DND-41 (cell line): Measurements from ENCODE around the gene MAST4.
A peak's percentile ranks its signal among the peaks of the same experiment; 100 is the strongest.

Experiments used
- ATAC-seq: fragments of 200-7000 bp; cut with Tn5 transposase; 3 replicates; pipeline ENCODE4 v1.9.1; 2021; ENCODE audit warnings: low read depth; ENCODE audit not compliant: insufficient read depth
- DNase-seq: peaks from one replicate; pipeline ENCODE4 v3.0.0-alpha.2; 2020
- H2AFZ ChIP-seq: 2 replicates; pipeline ENCODE4 v1.6.0; 2012; ENCODE audit warnings: low read depth, low read length
- H3K27ac ChIP-seq: 2 replicates; pipeline ENCODE4 v1.5.1; 2012; ENCODE audit warnings: low read length, inconsistent platforms
- H3K27me3 ChIP-seq: fragments of 200-600 bp; sonication (generic); 2 replicates; pipeline ENCODE4 v1.6.0; 2012; ENCODE audit warnings: low read length, mild to moderate bottlenecking, inconsistent platforms; ENCODE audit not compliant: insufficient read depth, poor library complexity
- H3K36me3 ChIP-seq: 2 replicates; pipeline ENCODE4 v1.5.1; 2012; ENCODE audit warnings: low read length, inconsistent platforms; ENCODE audit not compliant: insufficient read depth
- H3K4me1 ChIP-seq: 2 replicates; pipeline ENCODE4 v1.5.1; 2012; ENCODE audit warnings: mild to moderate bottlenecking, low read length; ENCODE audit not compliant: insufficient read depth
- H3K4me2 ChIP-seq: 2 replicates; pipeline ENCODE4 v1.6.0; 2012; ENCODE audit warnings: mild to moderate bottlenecking, moderate library complexity, low read length, inconsistent platforms; ENCODE audit not compliant: insufficient read depth
- H3K4me3 ChIP-seq, 2 experiments: fragments of 200-600 bp in 1 of 2; shearing (Covaris generic) in 1 of 2; 2 replicates each; pipeline ENCODE4 v1.5.1; 2012 to 2016; ENCODE audit warnings: inconsistent platforms in 2 of 2, low read length in 2 of 2, mild to moderate bottlenecking in 2 of 2, low read depth in 1 of 2, moderate library complexity in 1 of 2
- H3K79me2 ChIP-seq: 2 replicates; pipeline ENCODE4 v1.6.0; 2012; ENCODE audit warnings: low read length, inconsistent platforms; ENCODE audit not compliant: insufficient read depth
- H3K9ac ChIP-seq: 2 replicates; pipeline ENCODE4 v1.6.0; 2012; ENCODE audit warnings: low read depth, mild to moderate bottlenecking, inconsistent platforms, low read length, moderate library complexity
- H3K9me3 ChIP-seq: 2 replicates; pipeline ENCODE4 v1.5.1; 2012; ENCODE audit warnings: low read length, moderate library complexity, mild to moderate bottlenecking, inconsistent platforms; ENCODE audit not compliant: insufficient read depth, severe bottlenecking
- H4K20me1 ChIP-seq: 2 replicates; pipeline ENCODE4 v1.6.0; 2012; ENCODE audit warnings: low read length; ENCODE audit not compliant: insufficient read depth
- CTCF ChIP-seq: IDR thresholded peaks from 2 replicates; pipeline ENCODE4 v1.5.1; 2012; ENCODE audit warnings: borderline replicate concordance, low read length, moderate library complexity, mild to moderate bottlenecking; ENCODE audit not compliant: poor library complexity, severe bottlenecking; ENCODE audit errors: extremely low read depth
- EZH2 ChIP-seq: IDR thresholded peaks from 3 replicates; pipeline ENCODE4 v1.6.1; 2012; ENCODE audit warnings: borderline replicate concordance, low read depth, mild to moderate bottlenecking, moderate library complexity, low read length, inconsistent platforms; ENCODE audit not compliant: severe bottlenecking

Gene MAST4

GRCh38 chr5:66661149-66661548, 65.0 kb downstream of the MAST4 start:
- no peak for TF ChIP-seq CTCF
- TF ChIP-seq EZH2, result no peak
- Histone ChIP-seq H3K27me3 (no peaks in the 10 kb centered on the region), H3K79me2 (peaks cover 1% of the 10 kb centered on the region; the same call in 1 of the 2 replicates), H3K36me3 (no peaks in the 10 kb centered on the region), H3K4me2 (no peak overlapping the region), H3K4me1 (no peaks in the 10 kb centered on the region), H4K20me1 (no peaks in the 10 kb centered on the region), H3K9me3 (no peaks in the 10 kb centered on the region), H3K4me3 (no peak overlapping the region), H3K27ac (no peak overlapping the region), H2AFZ (no peak overlapping the region), H3K9ac (no peak overlapping the region)
- DNase-seq, result no peak
- no peak for ATAC-seq

DNA sequence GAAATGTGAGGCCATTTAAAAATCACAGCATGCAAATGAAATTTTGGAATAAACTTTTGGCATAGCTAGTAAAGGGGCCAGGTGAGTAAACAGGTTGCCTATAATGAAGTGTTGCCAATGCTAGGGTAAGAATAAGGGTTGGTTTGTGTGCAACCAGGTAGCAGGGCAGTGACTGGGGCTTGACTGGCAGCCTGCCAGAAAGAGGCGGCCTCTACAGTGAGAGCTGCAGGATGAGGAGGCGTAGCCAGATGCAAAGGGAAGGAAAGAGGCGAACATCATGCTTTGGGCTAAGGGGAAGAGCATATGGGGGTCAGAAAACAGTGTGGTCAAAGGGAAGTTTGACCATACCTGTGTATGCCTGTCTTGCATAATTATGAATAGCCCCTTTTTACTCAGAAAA, 70.6 kb downstream of the MAST4 start:
- Histone ChIP-seq H4K20me1 (no peaks in the 10 kb centered on the region), H3K27ac (no peak overlapping the region), H3K36me3 (no peaks in the 10 kb centered on the region), H3K27me3 (no peaks in the 10 kb centered on the region), H3K79me2 (peaks cover 8% of the 10 kb centered on the region; the same call in 1 of the 2 replicates), H3K4me2 (no peak overlapping the region), H3K9me3 (no peaks in the 10 kb centered on the region), H3K4me3 (no peak overlapping the region), H3K4me1 (no peaks in the 10 kb centered on the region), H3K9ac (no peak overlapping the region), H2AFZ (no peak overlapping the region)
- DNase-seq, result peak; percentile 35
- TF ChIP-seq CTCF (no peak), EZH2 (no peak)
- ATAC-seq, result peak; percentile 58; the same call in 2 of the 3 replicates

GRCh38 chr5:66669086-66669861, 73.1 kb downstream of the MAST4 start:
- H3K27me3 ChIP-seq, result no peaks in the 10 kb centered on the region
- TF ChIP-seq CTCF (no peak), EZH2 (no peak)
- ATAC-seq, result no peak

More at GRCh38 chr5:66669086-66669861, 73.1 kb downstream of the MAST4 start:
- H3K36me3 ChIP-seq, result no peaks in the 10 kb centered on the region
- H3K79me2 ChIP-seq, result 0 out of 2 replicates have a peak, but pooled peaks cover 8% of the 10 kb centered on the region
- H2AFZ ChIP-seq, result no peak overlapping the region
- H3K4me3 ChIP-seq, result no peak overlapping the region
- no peaks in the 10 kb centered on the region for H3K4me1 ChIP-seq
- no peak overlapping the region for H3K9ac ChIP-seq
- no peak overlapping the region for H3K27ac ChIP-seq
- no peak overlapping the region for H3K4me2 ChIP-seq
- no peaks in the 10 kb centered on the region for H3K9me3 ChIP-seq
- no peak for DNase-seq
- H4K20me1 ChIP-seq, result no peaks in the 10 kb centered on the region
